Thyroid gland (tissue), 4 donors: ENCODE results near the gene OR4K5. TPM values are rescaled to one million over a fixed set of nuclear protein-coding genes. Genes with fewer than 3 reads are reported as not detected.
"Not testable (repeated sequence)": the region's sequence is repeated elsewhere in the genome, so short reads cannot be mapped to it uniquely, and the experiment has no call there.

Experiments used
- DNase-seq, 2 donors: peaks; one replicate each; pipeline ENCODE4 v3.0.0-alpha.2; 2019
- H3K27ac ChIP-seq, 3 donors: fragments of 200-600 bp; sonication (generic); 1 replicate in 2 of 3; 2 replicates in 1 of 3; pipeline ENCODE4 v1.5.1; 2016 to 2019; ENCODE audit warnings: mild to moderate bottlenecking in 1 of 3, moderate library complexity in 1 of 3
- H3K27me3 ChIP-seq: fragments of 200-600 bp; sonication (generic); one replicate; pipeline ENCODE4 v1.5.1; 2019
- H3K36me3 ChIP-seq, 2 donors: fragments of 200-600 bp; sonication (generic); one replicate each; pipeline ENCODE4 v1.5.1; 2016 to 2019
- H3K4me1 ChIP-seq, 2 donors: fragments of 200-600 bp; sonication (generic); one replicate each; pipeline ENCODE4 v1.5.1; 2017 to 2019
- H3K4me3 ChIP-seq, 3 donors: fragments of 200-600 bp; sonication (generic); replicated peaks in 1 of 3; 1 replicate in 2 of 3; 2 replicates in 1 of 3; pipeline ENCODE4 v1.5.1; 2016; ENCODE audit warnings: mild to moderate bottlenecking in 1 of 3
- H3K9me3 ChIP-seq: fragments of 200-600 bp; sonication (generic); one replicate; pipeline ENCODE4 v1.5.1; 2017
- CTCF ChIP-seq, 6 experiments: fragments of 200-600 bp in 3 of 6; fragments of 450-650 bp in 3 of 6; sonication (generic) in 3 of 6; IDR thresholded peaks; one replicate each; pipeline ENCODE4 v1.5.1; 2016 to 2019; ENCODE audit warnings: antibody characterized with exemption in 6 of 6, mild to moderate bottlenecking in 2 of 6, inconsistent platforms in 1 of 6, moderate library complexity in 1 of 6
- POLR2A ChIP-seq, 2 donors: fragments of 450-650 bp; IDR thresholded peaks; one replicate each; pipeline ENCODE4 v1.6.1; 2017; ENCODE audit warnings: antibody characterized with exemption in 2 of 2, mild to moderate bottlenecking in 2 of 2, moderate library complexity in 1 of 2
- WGBS, 2 donors: methylation state at CpG; one replicate each; pipeline ENCODE4 v1.1.5; 2017; 5-methylcytosine and 5-hydroxymethylcytosine counted together
- intact Hi-C: fragments of 100-400 bp; cut with DNase I; formaldehyde crosslinking; loops from one replicate; pipeline ENCODE4 v1.15.1; 2023
- total RNA-seq, 4 donors: library from RNA; depleted of rRNA; stranded (reverse); fragments of >200 nt; gene quantifications; one replicate each; pipeline ENCODE4 v1.2.3, GENCODE V29; 2016

The OR4K5 gene
- total RNA-seq, 4 donors from 2014 or later: not detected

- 72 to 79% methylated on average over 3 of the region's 3 CpGs for WGBS, 2 donors
- H3K36me3 ChIP-seq: no peaks in the 10 kb centered on the region
- TF ChIP-seq POLR2A (IDR thresholded peaks at IDR 0.05) (no peak), CTCF (IDR thresholded peaks at IDR 0.05) (no peak)
- no peaks in the 10 kb centered on the region for H3K4me1 ChIP-seq
- no peaks in the 10 kb centered on the region for H3K9me3 ChIP-seq
- no peaks in the 10 kb centered on the region for H3K27me3 ChIP-seq
- intact Hi-C loops: no loop called here
- DNase-seq: no peak
- no peak overlapping the region for H3K4me3 ChIP-seq
- no peak overlapping the region for H3K27ac ChIP-seq
Observed at GRCh38 chr14:19947413-19948090, 27.1 kb downstream of the OR4K5 start.

DNA sequence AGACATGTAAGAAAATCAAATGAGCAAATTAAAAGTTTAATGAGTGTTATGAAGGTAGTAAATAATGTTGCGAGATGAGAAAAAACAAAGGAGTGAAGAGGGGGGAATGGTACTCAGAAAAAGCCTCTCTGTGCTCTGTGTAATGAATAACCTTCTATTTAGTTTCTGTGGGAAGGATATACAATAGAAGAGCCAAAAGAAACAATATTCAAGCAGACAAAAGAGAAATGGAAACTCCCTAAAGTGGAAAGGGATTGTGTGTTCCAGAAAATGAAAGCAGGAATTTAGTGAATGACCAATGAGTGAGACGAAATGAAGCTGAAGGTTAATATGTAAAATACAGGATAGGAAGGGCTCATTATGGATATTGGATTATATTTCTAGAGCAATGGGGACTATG, 28.8 kb downstream of the OR4K5 start:
- Histone ChIP-seq H3K27me3 (no peaks in the 10 kb centered on the region), H3K4me1 (no peaks in the 10 kb centered on the region), H3K36me3 (no peaks in the 10 kb centered on the region), H3K4me3 (no peak overlapping the region), H3K9me3 (no peaks in the 10 kb centered on the region), H3K27ac (no peak overlapping the region)
- 64 to 65% methylated on average over 2 of the region's 2 CpGs for WGBS, 2 donors
- TF ChIP-seq CTCF (IDR thresholded peaks at IDR 0.05) (no peak), POLR2A (IDR thresholded peaks at IDR 0.05) (no peak)
- no peak for DNase-seq
- intact Hi-C loops: no loop called here

DNA sequence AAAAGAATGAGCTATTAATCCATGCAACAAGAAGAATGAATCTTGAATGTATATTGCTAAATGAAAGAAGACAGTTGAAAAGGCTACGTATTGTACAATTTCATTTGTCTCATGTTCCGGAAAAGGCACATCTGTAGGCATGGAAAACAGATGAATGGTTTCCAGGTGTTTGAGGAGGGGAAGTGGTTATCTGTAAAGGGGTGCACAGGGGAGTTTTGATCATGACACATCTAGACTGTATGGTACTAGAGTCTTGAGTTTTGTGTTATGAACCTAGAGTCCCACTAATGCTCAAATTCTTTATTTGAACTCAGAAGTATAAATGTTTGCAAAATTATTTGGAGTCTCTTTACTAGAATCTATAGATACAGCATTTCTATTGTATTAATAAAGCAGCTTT, 49.3 kb downstream of the OR4K5 start:
- H3K27me3 ChIP-seq, H3K36me3 ChIP-seq, H3K4me1 ChIP-seq, H3K9me3 ChIP-seq, H3K27ac ChIP-seq, DNase-seq, H3K4me3 ChIP-seq, intact Hi-C loops: not testable (repeated sequence)
- 45 to 60% methylated on average over 2 of the region's 2 CpGs for WGBS, 2 donors

Other genes starting within 250 kb of the OR4K5 start
- gene OR11H2, start 206.7 kb upstream of the OR4K5 start, total RNA-seq: not detected
- gene OR4Q3, start 177.0 kb upstream of the OR4K5 start, total RNA-seq: not detected
- not detected for gene OR4M1, start 147.1 kb upstream of the OR4K5 start, total RNA-seq
- not detected for gene OR4N2, start 116.8 kb upstream of the OR4K5 start, total RNA-seq
- gene OR4K2, start 45.5 kb upstream of the OR4K5 start, total RNA-seq: not detected
- not detected for gene OR4K1, start 10.3 kb downstream of the OR4K5 start, total RNA-seq
- gene OR4K15, start 55.0 kb downstream of the OR4K5 start, total RNA-seq: not detected
- gene OR4Q2, start 81.6 kb downstream of the OR4K5 start, total RNA-seq: not detected
- gene OR4K14, start 98.7 kb downstream of the OR4K5 start, total RNA-seq: not detected
- not detected for gene OR4K13, start 115.4 kb downstream of the OR4K5 start, total RNA-seq
- gene OR4L1, start 139.4 kb downstream of the OR4K5 start, total RNA-seq: not detected
- gene OR4K17, start 190.1 kb downstream of the OR4K5 start, total RNA-seq: not detected
- gene OR4N5, start 218.2 kb downstream of the OR4K5 start, total RNA-seq: not detected